ENCODE data around the gene CACNA2D4. TPM values are rescaled to one million over a fixed set of nuclear protein-coding genes. Genes with fewer than 3 reads are reported as not detected.

Gene CACNA2D4
- total RNA-seq, 1 donor from 2014 or later: not detected

- no peak for TF ChIP-seq CTCF (IDR thresholded peaks at IDR 0.05)
- no peak overlapping the region for H3K4me3 ChIP-seq
- H3K27ac ChIP-seq: no peak overlapping the region
- H3K4me1 ChIP-seq: no peaks in the 10 kb centered on the region
- H3K36me3 ChIP-seq: no peaks in the 10 kb centered on the region
- no peak for DNase-seq (ENCODE audit: low spot score in 2 of 2)
- intact Hi-C loops (cut with DNase I): no loop called here
- no peaks in the 10 kb centered on the region for H3K9me3 ChIP-seq
- H3K27me3 ChIP-seq: no peaks in the 10 kb centered on the region
These were observed 46.0 kb downstream of the CACNA2D4 start for GRCh38 chr12:1872448-1872847.

DNA sequence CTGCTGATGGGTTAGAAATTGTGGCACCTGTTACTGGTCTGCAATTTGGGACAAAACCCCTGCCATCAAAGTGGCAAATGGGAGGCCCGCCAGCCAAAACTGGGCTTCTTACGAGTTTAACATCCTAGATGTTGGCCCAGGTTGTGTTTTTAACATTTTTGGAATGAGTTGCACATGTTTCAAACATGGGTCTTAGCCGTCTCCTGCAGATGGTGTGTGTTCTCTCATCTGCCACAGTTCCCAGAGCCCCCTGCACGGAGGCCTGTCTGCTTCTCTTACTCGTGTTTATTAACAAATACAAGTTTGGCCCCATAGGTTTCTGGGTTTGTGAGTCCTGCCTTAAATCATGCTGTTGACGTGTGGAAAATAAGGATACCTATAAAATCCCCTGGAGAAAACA is 46.5 kb downstream of the CACNA2D4 start:
- no peaks in the 10 kb centered on the region for H3K36me3 ChIP-seq
- H3K4me1 ChIP-seq: no peaks in the 10 kb centered on the region
- peak in 1 of 2 donors; percentile 25 for DNase-seq (ENCODE audit: low spot score in 2 of 2)
- no peak overlapping the region for H3K27ac ChIP-seq
- H3K9me3 ChIP-seq: no peaks in the 10 kb centered on the region
- H3K27me3 ChIP-seq: no peaks in the 10 kb centered on the region
- H3K4me3 ChIP-seq: no peak overlapping the region
- TF ChIP-seq CTCF (IDR thresholded peaks at IDR 0.05): no peak
- intact Hi-C loops (cut with DNase I): no loop called here

DNA sequence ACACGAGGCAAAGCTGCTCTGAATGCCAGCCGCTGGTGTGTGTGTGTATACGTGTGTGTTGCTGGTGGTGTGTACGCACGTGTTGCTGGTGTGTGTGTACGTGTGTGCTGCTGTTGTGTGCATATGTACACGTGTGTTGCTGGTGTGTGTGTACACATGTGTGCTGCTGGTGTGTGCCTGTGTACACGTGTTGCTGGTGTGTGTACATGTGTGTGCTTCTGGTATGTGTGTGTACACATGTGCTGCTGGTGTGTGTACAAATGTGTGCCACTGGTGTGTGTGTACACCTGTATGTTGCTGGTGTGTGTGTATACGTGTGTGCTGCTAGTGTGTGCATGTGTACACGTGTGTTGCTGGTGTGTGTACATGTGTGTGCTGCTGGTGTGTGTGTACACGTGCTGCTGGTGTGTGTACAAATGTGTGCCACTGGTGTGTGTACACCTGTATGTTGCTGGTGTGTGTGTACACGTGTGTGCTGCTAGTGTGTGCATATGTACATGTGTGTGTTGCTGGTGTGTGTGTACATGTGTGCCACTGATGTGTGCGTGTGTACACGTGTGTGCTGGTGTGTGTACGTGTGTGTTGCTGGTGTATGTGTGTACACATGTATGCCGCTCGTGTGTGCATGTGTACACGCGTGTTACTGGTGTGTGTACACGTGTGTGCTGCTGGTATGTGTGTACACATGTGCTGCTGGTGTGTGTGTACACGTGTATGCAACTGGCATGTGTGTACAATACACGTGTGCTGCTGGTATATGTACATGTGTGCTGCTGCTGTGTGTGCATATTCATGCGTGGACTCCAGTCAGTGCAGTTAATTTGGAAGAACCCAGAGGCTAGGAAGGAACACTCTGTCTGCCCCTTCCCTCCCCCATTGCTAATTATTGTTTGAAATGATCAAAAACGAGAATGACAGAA is 47.2 kb downstream of the CACNA2D4 start:
- Histone ChIP-seq H3K36me3 (no peaks in the 10 kb centered on the region), H3K27me3 (no peaks in the 10 kb centered on the region), H3K27ac (no peak overlapping the region), H3K4me3 (no peak overlapping the region), H3K4me1 (no peaks in the 10 kb centered on the region), H3K9me3 (no peaks in the 10 kb centered on the region)
- intact Hi-C loops (cut with DNase I): no loop called here
- DNase-seq (ENCODE audit: low spot score in 2 of 2): peak in 1 of 2 donors; percentile 27
- no peak for TF ChIP-seq CTCF (IDR thresholded peaks at IDR 0.05)

DNA sequence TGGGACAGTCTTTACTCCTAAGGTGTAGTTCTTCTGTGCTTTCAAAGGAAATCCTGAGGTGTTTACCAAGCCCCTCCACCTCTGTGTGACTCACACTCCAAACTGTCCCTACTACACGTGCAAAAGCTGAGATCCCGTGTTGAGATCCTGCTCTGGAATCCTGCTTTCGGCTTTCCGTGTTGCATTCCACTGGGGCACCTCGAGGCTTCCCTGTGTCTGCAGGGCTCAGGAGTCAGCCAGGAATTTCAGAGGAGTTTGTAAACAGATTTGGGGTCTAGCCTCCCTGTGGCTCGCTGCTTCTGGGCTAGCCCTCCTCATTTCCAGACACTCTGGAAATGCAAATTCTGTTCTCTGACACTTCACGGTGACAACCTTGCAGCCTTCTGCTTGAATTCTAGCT is 48.4 kb downstream of the CACNA2D4 start:
- H3K4me3 ChIP-seq: no peak overlapping the region
- H3K36me3 ChIP-seq: no peaks in the 10 kb centered on the region
- TF ChIP-seq CTCF (IDR thresholded peaks at IDR 0.05): no peak
- intact Hi-C loops (cut with DNase I): no loop called here
- H3K9me3 ChIP-seq: no peaks in the 10 kb centered on the region
- H3K4me1 ChIP-seq: no peaks in the 10 kb centered on the region
- no peak for DNase-seq (ENCODE audit: low spot score in 2 of 2)
- H3K27ac ChIP-seq: no peak overlapping the region
- H3K27me3 ChIP-seq: no peaks in the 10 kb centered on the region

DNA sequence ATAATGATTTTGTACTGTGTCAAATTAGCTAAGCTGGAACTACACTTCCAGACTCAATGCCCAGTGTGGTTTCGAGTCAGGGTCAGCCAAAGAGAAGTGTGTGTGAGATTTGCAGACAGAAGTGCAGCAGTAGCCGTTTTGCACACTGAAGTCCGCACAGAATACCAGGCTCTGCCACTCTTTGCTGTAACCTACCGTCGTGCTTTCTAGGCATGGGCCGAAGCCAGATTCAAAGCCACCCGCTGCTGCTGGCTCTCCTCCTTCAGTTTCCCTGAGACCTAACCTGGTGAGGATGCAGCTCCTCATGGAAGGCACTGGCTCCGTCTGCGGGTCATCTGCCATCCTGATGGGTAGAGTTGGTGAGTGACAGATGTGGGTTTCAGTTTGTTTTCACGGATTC is 49.3 kb downstream of the CACNA2D4 start:
- intact Hi-C loops (cut with DNase I): no loop called here
- Histone ChIP-seq H3K27ac (no peak overlapping the region), H3K36me3 (no peaks in the 10 kb centered on the region), H3K27me3 (no peaks in the 10 kb centered on the region), H3K4me3 (no peak overlapping the region), H3K4me1 (no peaks in the 10 kb centered on the region), H3K9me3 (no peaks in the 10 kb centered on the region)
- TF ChIP-seq CTCF (IDR thresholded peaks at IDR 0.05): no peak
- DNase-seq (ENCODE audit: low spot score in 2 of 2): no peak

Measured in ascending aorta (tissue), 2 donors.